Measurements from ENCODE around the gene SCARB1.

Gene SCARB1

GRCh38 chr12:124776125-124776513 is 87.5 kb downstream of the SCARB1 start:
- ATAC-seq (replicated peaks) = no peak
- Mint-ChIP-seq H3K27ac (peak overlapping the region in 1 of 2 donors; percentile 25), H3K4me3 (no peak overlapping the region)

GRCh38 chr12:124774462-124775167 is 89.0 kb downstream of the SCARB1 start:
- Mint-ChIP-seq H3K27me3 (peaks cover 7 to 35% of the 10 kb centered on the region in 2 donors), H3K4me3 (peak overlapping the region; percentile 48 to 77), H3K36me3 (ENCODE audit: insufficient read depth) (no peaks in the 10 kb centered on the region), H3K9me3 (no peaks in the 10 kb centered on the region), H3K4me1 (ENCODE audit: low read depth in 2 of 2) (peaks cover 18 to 21% of the 10 kb centered on the region in 2 donors), H3K27ac (peak overlapping the region; percentile 42 to 70)
- ATAC-seq (replicated peaks) = peak; percentile 86
- DNase-seq = peak; percentile 29 to 58 (median 36)

More at GRCh38 chr12:124776125-124776513, 87.5 kb downstream of the SCARB1 start:
- Mint-ChIP-seq H3K4me1 (ENCODE audit: low read depth in 2 of 2) (peaks cover 18 to 21% of the 10 kb centered on the region in 2 donors), H3K36me3 (ENCODE audit: insufficient read depth) (no peaks in the 10 kb centered on the region), H3K9me3 (no peaks in the 10 kb centered on the region), H3K27me3 (peaks cover 7 to 20% of the 10 kb centered on the region in 2 donors)
- DNase-seq = no peak

GRCh38 chr12:124774054-124774461 is 89.6 kb downstream of the SCARB1 start:
- Mint-ChIP-seq H3K27ac (peak overlapping the region; percentile 42 to 70), H3K27me3 (peaks cover 7 to 38% of the 10 kb centered on the region in 2 donors), H3K9me3 (no peaks in the 10 kb centered on the region), H3K4me3 (peak overlapping the region; percentile 48 to 77), H3K36me3 (ENCODE audit: insufficient read depth) (no peaks in the 10 kb centered on the region), H3K4me1 (ENCODE audit: low read depth in 2 of 2) (peaks cover 18 to 21% of the 10 kb centered on the region in 2 donors)
- ATAC-seq (replicated peaks) = peak; percentile 22
- DNase-seq = no peak

- ATAC-seq (replicated peaks) = no peak
- Mint-ChIP-seq H3K36me3 (ENCODE audit: insufficient read depth) (peaks cover 2% of the 10 kb centered on the region), H3K4me1 (ENCODE audit: low read depth in 2 of 2) (peaks cover 18 to 21% of the 10 kb centered on the region in 2 donors), H3K27ac (no peak overlapping the region), H3K4me3 (no peak overlapping the region), H3K27me3 (peaks cover 7 to 38% of the 10 kb centered on the region in 2 donors), H3K9me3 (no peaks in the 10 kb centered on the region)
- DNase-seq = no peak
These were observed 91.1 kb downstream of the SCARB1 start for GRCh38 chr12:124772289-124773170.

- DNase-seq (peak; percentile 79 to 83 (median 82)), ATAC-seq (replicated peaks) (peak; percentile 36)
- Mint-ChIP-seq H3K36me3 (ENCODE audit: insufficient read depth) (peaks cover 10% of the 10 kb centered on the region), H3K27ac (no peak overlapping the region), H3K9me3 (no peaks in the 10 kb centered on the region), H3K27me3 (peaks cover 7 to 38% of the 10 kb centered on the region in 2 donors), H3K4me3 (no peak overlapping the region), H3K4me1 (ENCODE audit: low read depth in 2 of 2) (peaks cover 25 to 29% of the 10 kb centered on the region in 2 donors)
These were observed 92.0 kb downstream of the SCARB1 start for GRCh38 chr12:124771462-124772288.

- H3K27me3 Mint-ChIP-seq = peaks cover 7 to 38% of the 10 kb centered on the region in 2 donors
- ATAC-seq (replicated peaks) = no peak
- peaks cover 0 to 1% of the 10 kb centered on the region in 2 donors for H3K9me3 Mint-ChIP-seq
- DNase-seq = no peak
- H3K4me3 Mint-ChIP-seq = no peak overlapping the region
- H3K36me3 Mint-ChIP-seq (ENCODE audit: insufficient read depth) = peaks cover 11% of the 10 kb centered on the region
- no peak overlapping the region for H3K27ac Mint-ChIP-seq
- peaks cover 25 to 29% of the 10 kb centered on the region in 2 donors for H3K4me1 Mint-ChIP-seq (ENCODE audit: low read depth in 2 of 2)
These were observed 92.9 kb downstream of the SCARB1 start for GRCh38 chr12:124770728-124771127.

- Mint-ChIP-seq H3K4me3 (no peak overlapping the region), H3K4me1 (ENCODE audit: low read depth in 2 of 2) (peaks cover 21 to 28% of the 10 kb centered on the region in 2 donors), H3K36me3 (ENCODE audit: insufficient read depth) (peaks cover 15% of the 10 kb centered on the region), H3K9me3 (peaks cover 0 to 7% of the 10 kb centered on the region in 2 donors), H3K27ac (no peak overlapping the region), H3K27me3 (peaks cover 7 to 38% of the 10 kb centered on the region in 2 donors)
- DNase-seq (no peak), ATAC-seq (replicated peaks) (no peak)
These were observed 93.7 kb downstream of the SCARB1 start for GRCh38 chr12:124769881-124770512.

GRCh38 chr12:124769163-124769530 is 94.5 kb downstream of the SCARB1 start:
- no peak for DNase-seq
- H3K4me1 Mint-ChIP-seq (ENCODE audit: low read depth in 2 of 2) = peaks cover 16 to 20% of the 10 kb centered on the region in 2 donors

GRCh38 chr12:124768452-124769162 is 95.1 kb downstream of the SCARB1 start:
- peaks cover 7 to 38% of the 10 kb centered on the region in 2 donors for H3K27me3 Mint-ChIP-seq
- H3K36me3 Mint-ChIP-seq (ENCODE audit: insufficient read depth) = peaks cover 18% of the 10 kb centered on the region
- ATAC-seq (replicated peaks) (no peak), DNase-seq (no peak)
- H3K4me1 Mint-ChIP-seq (ENCODE audit: low read depth in 2 of 2) = peaks cover 16 to 20% of the 10 kb centered on the region in 2 donors
- H3K4me3 Mint-ChIP-seq = no peak overlapping the region
- peaks cover 0 to 7% of the 10 kb centered on the region in 2 donors for H3K9me3 Mint-ChIP-seq
- no peak overlapping the region for H3K27ac Mint-ChIP-seq

More at GRCh38 chr12:124769163-124769530, 94.5 kb downstream of the SCARB1 start:
- Mint-ChIP-seq H3K36me3 (ENCODE audit: insufficient read depth) (peaks cover 15% of the 10 kb centered on the region), H3K27me3 (peaks cover 7 to 38% of the 10 kb centered on the region in 2 donors), H3K9me3 (peaks cover 0 to 7% of the 10 kb centered on the region in 2 donors), H3K4me3 (no peak overlapping the region), H3K27ac (no peak overlapping the region)
- ATAC-seq (replicated peaks) = no peak

- peaks cover 19 to 24% of the 10 kb centered on the region in 2 donors for H3K4me1 Mint-ChIP-seq (ENCODE audit: low read depth in 2 of 2)
- H3K9me3 Mint-ChIP-seq = peaks cover 0 to 7% of the 10 kb centered on the region in 2 donors
- peak overlapping the region; percentile 57 to 70 for H3K27ac Mint-ChIP-seq
- peak; percentile 84 for ATAC-seq (replicated peaks)
- H3K27me3 Mint-ChIP-seq = peaks cover 7 to 33% of the 10 kb centered on the region in 2 donors
- peak; percentile 83 to 88 (median 86) for DNase-seq
- H3K4me3 Mint-ChIP-seq = peak overlapping the region in 1 of 2 donors; percentile 30
- peaks cover 18% of the 10 kb centered on the region for H3K36me3 Mint-ChIP-seq (ENCODE audit: insufficient read depth)
These were observed 96.4 kb downstream of the SCARB1 start for GRCh38 chr12:124767066-124767821.

GRCh38 chr12:124766727-124767065 is 97.0 kb downstream of the SCARB1 start:
- no peak for DNase-seq
- peaks cover 18% of the 10 kb centered on the region for H3K36me3 Mint-ChIP-seq (ENCODE audit: insufficient read depth)
- peak overlapping the region in 1 of 2 donors; percentile 30 for H3K4me3 Mint-ChIP-seq
- H3K4me1 Mint-ChIP-seq (ENCODE audit: low read depth in 2 of 2) = peaks cover 16 to 20% of the 10 kb centered on the region in 2 donors
- H3K9me3 Mint-ChIP-seq = peaks cover 0 to 7% of the 10 kb centered on the region in 2 donors
- ATAC-seq (replicated peaks) = no peak
- H3K27me3 Mint-ChIP-seq = peaks cover 2 to 31% of the 10 kb centered on the region in 2 donors
- peak overlapping the region; percentile 57 to 70 for H3K27ac Mint-ChIP-seq

Measured in effector memory CD8-positive, alpha-beta T cell (primary cell).